HG03575 (cell line): ENCODE measurements around the gene INPP4B.
"Not testable (repeated sequence)": the region's sequence is repeated elsewhere in the genome, so short reads cannot be mapped to it uniquely, and the experiment has no call there.

Source experiments
- ATAC-seq: cut with Tn5 transposase; IDR thresholded peaks from one replicate; pipeline ENCODE4 v1.9.1; 2021; ENCODE audit not compliant: unreplicated experiment, insufficient number of reproducible peaks, low FRiP score; ENCODE audit errors: extremely low read depth

INPP4B gene

GRCh38 chr4:142523111-142523510 lies 323.0 kb downstream of the INPP4B start:
- no peak for ATAC-seq

DNA sequence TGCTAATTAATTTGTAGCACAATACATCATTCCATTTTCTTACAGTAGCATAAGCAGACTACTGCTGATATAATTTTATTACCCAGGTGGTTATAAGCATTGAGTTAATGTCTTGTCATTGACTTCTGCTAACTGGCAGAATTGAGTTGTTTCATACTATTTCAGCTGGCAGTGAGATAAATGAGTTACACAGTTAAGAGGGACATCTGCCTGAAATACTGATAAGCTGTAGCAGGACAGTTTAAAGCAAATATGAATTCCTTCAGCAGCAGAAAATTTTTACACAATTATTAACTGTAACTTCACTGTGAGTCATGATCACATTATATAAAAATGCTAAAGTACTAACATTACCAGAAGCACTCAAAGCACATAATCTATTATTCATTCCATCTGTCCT lies 326.8 kb downstream of the INPP4B start:
- no peak for ATAC-seq

- no peak for ATAC-seq
These were observed 329.2 kb downstream of the INPP4B start for GRCh38 chr4:142516686-142517526.

DNA sequence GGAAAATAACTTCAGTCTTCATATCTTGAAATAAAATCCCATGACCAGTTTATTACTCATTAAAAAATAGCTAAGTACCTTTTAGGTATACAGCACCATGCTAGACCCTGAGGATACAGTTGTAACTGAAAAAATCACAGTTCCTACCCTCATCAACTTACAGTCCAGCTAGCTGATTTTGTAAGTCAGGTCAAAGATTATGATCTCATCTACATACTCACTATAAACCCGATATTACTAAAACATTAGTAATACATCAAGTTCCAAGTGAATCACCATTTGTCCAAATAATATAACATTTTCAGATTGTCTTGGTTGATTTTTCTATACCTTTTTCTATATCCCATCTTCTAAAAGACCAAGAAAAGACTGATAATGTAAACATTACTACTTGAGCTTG lies 333.9 kb downstream of the INPP4B start:
- ATAC-seq: no peak

- ATAC-seq: no peak
These were observed 336.2 kb downstream of the INPP4B start for GRCh38 chr4:142509881-142510280.

GRCh38 chr4:142509381-142509780 lies 336.7 kb downstream of the INPP4B start:
- not testable (repeated sequence) for ATAC-seq

DNA sequence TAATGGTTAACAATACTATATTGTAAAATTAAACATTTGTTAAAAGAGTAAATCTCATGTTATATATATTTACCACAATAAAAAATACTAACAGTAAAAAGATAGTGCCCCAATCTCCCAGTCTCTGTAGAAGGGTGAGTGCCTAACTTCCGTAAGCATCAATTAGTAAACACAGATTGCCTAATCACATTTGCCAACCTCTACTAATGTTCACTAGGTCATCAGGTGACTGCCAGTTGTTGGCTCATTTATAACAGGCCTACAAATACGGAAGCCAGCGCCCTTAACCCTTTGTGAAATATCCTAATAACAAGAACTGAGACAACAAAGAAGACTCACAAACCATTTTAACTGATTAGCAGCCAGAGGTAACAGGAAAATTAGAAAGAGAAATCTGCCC lies 345.1 kb downstream of the INPP4B start:
- no peak for ATAC-seq

- no peak for ATAC-seq
These were observed 348.5 kb downstream of the INPP4B start for GRCh38 chr4:142497606-142498005.

- no peak for ATAC-seq
These were observed 352.6 kb downstream of the INPP4B start for GRCh38 chr4:142493255-142494110.

DNA sequence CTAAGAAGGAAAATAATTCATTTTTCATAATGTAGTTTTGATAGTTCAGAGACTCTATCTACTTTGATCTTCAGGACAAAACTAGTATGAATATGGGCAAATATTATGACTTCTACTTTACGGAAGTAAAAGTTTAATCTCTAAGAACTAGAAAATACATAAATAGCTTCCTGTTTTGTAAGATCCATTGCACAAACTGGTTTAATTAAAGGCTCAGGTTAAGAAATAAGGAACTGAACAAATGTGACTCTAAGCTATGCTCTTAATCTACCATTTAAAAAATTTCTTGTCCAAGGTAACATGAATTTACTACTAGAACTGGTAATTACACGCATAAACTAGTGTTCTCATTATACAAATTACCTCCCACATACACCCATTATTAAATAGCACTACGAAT lies 360.6 kb downstream of the INPP4B start:
- no peak for ATAC-seq

DNA sequence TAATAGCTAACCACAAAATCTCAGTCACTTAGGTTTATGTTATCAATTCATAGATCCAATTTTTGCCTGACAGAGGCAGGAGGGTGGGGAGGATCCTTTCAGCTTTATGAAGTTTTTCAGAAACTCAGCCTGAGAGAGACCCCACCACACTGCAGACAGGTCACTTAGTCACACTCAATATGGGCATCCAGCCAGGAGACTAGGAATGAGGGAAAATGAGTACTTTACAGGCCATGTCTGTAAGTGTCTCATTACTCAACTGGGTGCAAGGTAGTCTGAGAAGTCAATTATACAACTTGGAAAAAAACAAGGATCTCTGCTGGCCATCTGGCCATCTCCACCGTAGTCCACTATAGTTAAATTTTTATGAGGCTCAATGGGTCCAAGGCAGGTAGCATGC lies 365.9 kb downstream of the INPP4B start:
- ATAC-seq: no peak

- ATAC-seq: no peak
These were observed 370.4 kb downstream of the INPP4B start for GRCh38 chr4:142475663-142476062.

DNA sequence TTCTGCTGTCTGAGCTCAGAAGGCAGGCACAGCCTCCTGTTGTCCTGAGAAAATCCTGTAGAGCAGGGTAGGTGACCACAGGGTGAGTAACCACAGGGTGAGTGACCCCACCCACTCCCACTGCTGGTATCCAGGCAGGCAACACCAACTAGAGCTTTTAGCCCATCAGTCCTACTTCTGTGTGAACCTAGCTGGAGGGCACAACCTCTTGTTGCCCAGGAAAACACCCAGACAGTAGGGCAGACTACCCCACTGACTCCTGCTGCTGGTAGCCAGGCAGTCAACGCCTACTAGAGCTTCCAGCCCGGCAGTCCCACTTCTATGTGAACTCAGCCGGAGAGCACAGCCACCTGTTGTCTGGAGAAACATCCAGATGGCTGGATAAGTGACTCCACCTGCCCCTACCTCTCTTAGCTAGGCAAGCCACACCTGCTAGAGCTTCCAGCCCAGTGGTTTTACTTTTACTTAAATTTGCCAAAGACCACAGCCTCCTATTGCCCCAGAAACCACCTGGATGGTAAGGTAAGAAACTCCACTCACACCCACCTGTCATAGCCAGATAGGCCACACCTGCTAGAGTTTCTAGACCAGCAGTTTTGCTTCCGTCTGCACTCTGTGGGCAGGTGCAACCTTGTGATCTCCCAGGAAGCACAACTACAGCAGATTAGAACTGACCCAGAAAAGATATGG lies 371.6 kb downstream of the INPP4B start:
- ATAC-seq: no peak

GRCh38 chr4:142473960-142474338 lies 372.2 kb downstream of the INPP4B start:
- ATAC-seq: no peak

GRCh38 chr4:142473218-142473959 lies 372.7 kb downstream of the INPP4B start:
- no peak for ATAC-seq

GRCh38 chr4:142467088-142467487 lies 379.0 kb downstream of the INPP4B start:
- no peak for ATAC-seq

DNA sequence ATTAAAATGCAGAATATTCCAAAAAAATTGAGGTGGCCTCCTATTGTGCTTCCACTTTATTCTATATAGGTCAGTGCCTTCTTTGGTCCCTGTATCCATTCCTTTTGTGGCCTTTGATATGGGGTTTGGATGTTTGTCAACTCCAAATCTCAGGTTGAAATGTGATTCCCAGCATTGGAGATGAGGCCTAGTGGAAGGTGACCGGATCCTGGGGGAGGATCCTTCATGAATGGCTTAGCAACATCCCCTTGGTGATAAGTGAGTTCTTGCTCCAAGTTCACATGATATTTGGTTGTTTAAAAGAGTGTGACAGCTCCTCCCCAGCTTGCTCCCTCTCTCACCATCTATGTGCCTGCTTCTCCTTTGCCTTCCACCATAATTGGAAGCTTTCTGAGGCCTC lies 380.6 kb downstream of the INPP4B start:
- no peak for ATAC-seq

DNA sequence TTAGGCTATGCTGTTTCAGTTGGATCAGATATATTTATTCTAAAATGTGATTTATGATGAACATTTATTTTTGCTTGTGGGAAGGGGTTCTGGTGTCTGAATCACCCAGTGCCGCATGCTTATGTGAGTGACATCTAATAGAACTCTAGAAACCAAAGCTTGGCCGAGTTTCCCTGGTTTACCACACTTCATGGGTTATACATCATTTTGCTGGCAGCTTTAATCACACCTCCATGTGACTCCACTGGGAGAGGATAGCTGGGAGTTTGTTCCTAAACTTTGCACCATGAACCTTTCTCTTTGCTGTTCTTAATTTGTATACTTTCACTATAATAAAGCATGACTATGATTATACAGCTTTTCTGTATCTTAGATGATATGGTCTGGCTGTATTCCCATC lies 382.9 kb downstream of the INPP4B start:
- ATAC-seq: no peak
